GM23338 (cell line): ENCODE data around the gene RPEL1. TPM values are rescaled to one million over a fixed set of nuclear protein-coding genes. Genes with fewer than 3 reads are reported as not detected.

Source experiments
- ATAC-seq: fragments of 200-7000 bp; cut with Tn5 transposase; 3 replicates; pipeline ENCODE4 v1.9.1; 2020
- DNase-seq: peaks from one replicate; pipeline ENCODE4 v3.0.0-alpha.2; 2015; ENCODE audit warnings: low spot score
- H2AFZ ChIP-seq: fragments of 200-600 bp; sonication (generic); 2 replicates; pipeline ENCODE4 v1.8.0; 2016; ENCODE audit warnings: antibody characterized with exemption, mild to moderate bottlenecking, moderate library complexity
- H3F3A ChIP-seq: fragments of 200-600 bp; sonication (generic); replicated peaks from 2 replicates; pipeline ENCODE4 v1.8.0; 2017; ENCODE audit warnings: antibody characterized with exemption, mixed run types, low read depth
- H3K27ac ChIP-seq: fragments of 200-600 bp; sonication (generic); 2 replicates; pipeline ENCODE4 v1.6.1; 2016; ENCODE audit warnings: low read depth
- H3K27me3 ChIP-seq: fragments of 200-600 bp; sonication (generic); 2 replicates; pipeline ENCODE4 v1.8.0; 2016; ENCODE audit warnings: mild to moderate bottlenecking, mixed run types, moderate library complexity; ENCODE audit not compliant: insufficient read depth
- H3K36me3 ChIP-seq: fragments of 200-600 bp; sonication (generic); 2 replicates; pipeline ENCODE4 v1.8.0; 2016; ENCODE audit warnings: mild to moderate bottlenecking; ENCODE audit not compliant: insufficient read depth
- H3K4me1 ChIP-seq: fragments of 200-600 bp; sonication (generic); 2 replicates; pipeline ENCODE4 v1.8.0; 2016; ENCODE audit warnings: mild to moderate bottlenecking, moderate library complexity; ENCODE audit not compliant: insufficient read depth
- H3K4me2 ChIP-seq: fragments of 200-600 bp; sonication (generic); 2 replicates; pipeline ENCODE4 v1.7.1; 2017; ENCODE audit warnings: mixed run types
- H3K4me3 ChIP-seq: fragments of 200-600 bp; sonication (generic); 2 replicates; pipeline ENCODE4 v1.6.1; 2016; ENCODE audit warnings: mixed run types
- H3K79me2 ChIP-seq: fragments of 200-600 bp; sonication (generic); replicated peaks from 2 replicates; pipeline ENCODE4 v1.8.0; 2017; ENCODE audit warnings: mild to moderate bottlenecking; ENCODE audit not compliant: insufficient read depth
- H3K9me2 ChIP-seq: fragments of 200-600 bp; sonication (generic); 2 replicates; pipeline ENCODE4 v1.8.0; 2017; ENCODE audit not compliant: insufficient read depth
- H4K20me1 ChIP-seq: fragments of 200-600 bp; sonication (generic); replicated peaks from 2 replicates; pipeline ENCODE4 v1.8.0; 2017; ENCODE audit warnings: mild to moderate bottlenecking; ENCODE audit not compliant: insufficient read depth
- H3K27ac Mint-ChIP-seq: 2 replicates; pipeline ENCODE4 v1.8.0; 2020; ENCODE audit warnings: inconsistent platforms, mild to moderate bottlenecking, moderate library complexity, mixed read lengths
- H3K27me3 Mint-ChIP-seq: 3 replicates; pipeline ENCODE4 v1.8.0; 2022; ENCODE audit warnings: low read depth, mild to moderate bottlenecking, moderate library complexity, mixed read lengths, inconsistent platforms; ENCODE audit not compliant: insufficient read depth, poor library complexity
- H3K36me3 Mint-ChIP-seq: 3 replicates; pipeline ENCODE4 v1.8.0; 2021; ENCODE audit warnings: low read depth, mild to moderate bottlenecking, inconsistent platforms, moderate library complexity, mixed read lengths
- H3K4me1 Mint-ChIP-seq: 3 replicates; pipeline ENCODE4 v1.8.0; 2020; ENCODE audit warnings: mild to moderate bottlenecking, inconsistent platforms, mixed read lengths
- H3K4me3 Mint-ChIP-seq: 3 replicates; pipeline ENCODE4 v1.8.0; 2021; ENCODE audit warnings: moderate library complexity, mild to moderate bottlenecking, inconsistent platforms, mixed read lengths
- H3K9me3 Mint-ChIP-seq: 3 replicates; pipeline ENCODE4 v1.8.0; 2020; ENCODE audit warnings: moderate library complexity, mild to moderate bottlenecking, inconsistent platforms, mixed read lengths
- CREB1 ChIP-seq: fragments of 250-450 bp; sonication (Bioruptor Pico); IDR thresholded peaks from 2 replicates; pipeline ENCODE4 v1.5.0; 2020; ENCODE audit warnings: low read depth, mild to moderate bottlenecking, moderate library complexity
- CTCF ChIP-seq, 2 experiments: fragments of 200-600 bp in 1 of 2; sonication (generic) in 1 of 2; conservative IDR thresholded peaks; 2 replicates each; pipeline versions ENCODE4 v1.5.1 to v1.6.1; 2016 to 2017; ENCODE audit warnings: antibody characterized with exemption in 2 of 2, low read depth in 2 of 2, mild to moderate bottlenecking in 2 of 2, moderate library complexity in 1 of 2
- EZH2 ChIP-seq: fragments of 200-600 bp; sonication (generic); IDR thresholded peaks from one replicate; pipeline ENCODE4 v1.8.0; 2017; ENCODE audit warnings: antibody characterized with exemption, mild to moderate bottlenecking, low read depth; ENCODE audit not compliant: unreplicated experiment
- EZH2phosphoT487 ChIP-seq: fragments of 200-600 bp; sonication (generic); IDR thresholded peaks from one replicate; pipeline ENCODE4 v1.8.1; 2018; ENCODE audit warnings: antibody characterized with exemption; ENCODE audit not compliant: unreplicated experiment
- JUNB ChIP-seq: IDR thresholded peaks from one replicate; pipeline ENCODE4 v1.6.1; 2016; ENCODE audit warnings: antibody characterized with exemption; ENCODE audit not compliant: unreplicated experiment
- NANOG ChIP-seq: IDR thresholded peaks from 2 replicates; pipeline ENCODE4 v1.6.1; 2016; ENCODE audit warnings: antibody characterized with exemption, borderline replicate concordance
- POLR2AphosphoS5 ChIP-seq: IDR thresholded peaks from 2 replicates; pipeline ENCODE4 v1.6.1; 2016; ENCODE audit warnings: antibody characterized with exemption, low read depth
- STAT1 ChIP-seq: IDR thresholded peaks from one replicate; pipeline ENCODE4 v1.6.1; 2016; ENCODE audit warnings: antibody characterized with exemption; ENCODE audit not compliant: unreplicated experiment
- ZNF114 ChIP-seq: fragments of 250-450 bp; sonication (Bioruptor Pico); IDR thresholded peaks from 2 replicates; pipeline ENCODE4 v1.5.0; 2020; ENCODE audit warnings: mild to moderate bottlenecking, moderate library complexity
- ZNF331 ChIP-seq: fragments of 250-450 bp; sonication (Bioruptor Pico); IDR thresholded peaks from 2 replicates; pipeline ENCODE4 v1.5.0; 2020; ENCODE audit warnings: low read depth, mild to moderate bottlenecking, moderate library complexity
- ZNF462 ChIP-seq: fragments of 250-450 bp; sonication (Bioruptor Pico); IDR thresholded peaks from 2 replicates; pipeline ENCODE4 v1.5.0; 2020; ENCODE audit warnings: mild to moderate bottlenecking, moderate library complexity
- polyA plus RNA-seq: library from polyadenylated mRNA; unstranded; fragments of >200 nt; fragmentation: Nextera tagmentation; extraction: Ambion mirVana; gene quantifications from 2 replicates; pipeline ENCODE4 v1.2.1, GENCODE V29; 2016
- total RNA-seq: library from RNA; depleted of rRNA; stranded (reverse); fragments of >200 nt; shearing (Covaris generic); gene quantifications from 2 replicates; pipeline ENCODE4 v1.2.3, GENCODE V29; 2014
- TF ChIP-seq, protein P1 (sequence below): IDR thresholded peaks from 2 replicates; pipeline ENCODE4 v1.6.1; 2016; ENCODE audit warnings: antibody characterized with exemption
- TF ChIP-seq, protein P2 (sequence below): IDR thresholded peaks from one replicate; pipeline ENCODE4 v1.6.1; 2018; ENCODE audit warnings: antibody characterized with exemption; ENCODE audit not compliant: unreplicated experiment

The RPEL1 gene
- total and polyA plus RNA-seq, 2 experiments from 2014 or later = not detected

- Histone ChIP-seq H3K36me3 (no peaks in the 10 kb centered on the region), H3K4me2 (peak overlapping the region; percentile 0; the same call in 1 of the 2 replicates), H4K20me1 (no peaks in the 10 kb centered on the region), H3K9me2 (no peaks in the 10 kb centered on the region), H3K27ac (peak overlapping the region; percentile 89), H3K27me3 (no peaks in the 10 kb centered on the region), H3K4me1 (peaks cover 6% of the 10 kb centered on the region), H2AFZ (no peak overlapping the region), H3K79me2 (no peaks in the 10 kb centered on the region), H3F3A (peaks cover 5% of the 10 kb centered on the region; the same call in 1 of the 2 replicates), H3K4me3 (no peak overlapping the region)
- H3K27ac Mint-ChIP-seq = peak overlapping the region; percentile 75
- no peaks in the 10 kb centered on the region; the same call in 2 of the 3 replicates for H3K9me3 Mint-ChIP-seq
- no peaks in the 10 kb centered on the region for H3K36me3 Mint-ChIP-seq
- DNase-seq = peak; percentile 73
- ATAC-seq = peak; percentile 17; the same call in 1 of the 3 replicates
- no peak overlapping the region; the same call in 2 of the 3 replicates for H3K4me3 Mint-ChIP-seq
- H3K4me1 Mint-ChIP-seq = peaks cover 20% of the 10 kb centered on the region
- no peak for TF ChIP-seq STAT1
- TF ChIP-seq EZH2 = no peak
- TF ChIP-seq ZNF331 (CRISPR knock-in tag) = no peak
- no peak for TF ChIP-seq JUNB
- TF ChIP-seq NANOG = no peak
- TF ChIP-seq, protein P1, sequence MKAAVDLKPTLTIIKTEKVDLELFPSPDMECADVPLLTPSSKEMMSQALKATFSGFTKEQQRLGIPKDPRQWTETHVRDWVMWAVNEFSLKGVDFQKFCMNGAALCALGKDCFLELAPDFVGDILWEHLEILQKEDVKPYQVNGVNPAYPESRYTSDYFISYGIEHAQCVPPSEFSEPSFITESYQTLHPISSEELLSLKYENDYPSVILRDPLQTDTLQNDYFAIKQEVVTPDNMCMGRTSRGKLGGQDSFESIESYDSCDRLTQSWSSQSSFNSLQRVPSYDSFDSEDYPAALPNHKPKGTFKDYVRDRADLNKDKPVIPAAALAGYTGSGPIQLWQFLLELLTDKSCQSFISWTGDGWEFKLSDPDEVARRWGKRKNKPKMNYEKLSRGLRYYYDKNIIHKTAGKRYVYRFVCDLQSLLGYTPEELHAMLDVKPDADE = no peak
- TF ChIP-seq POLR2AphosphoS5 = no peak
- TF ChIP-seq, protein P2, sequence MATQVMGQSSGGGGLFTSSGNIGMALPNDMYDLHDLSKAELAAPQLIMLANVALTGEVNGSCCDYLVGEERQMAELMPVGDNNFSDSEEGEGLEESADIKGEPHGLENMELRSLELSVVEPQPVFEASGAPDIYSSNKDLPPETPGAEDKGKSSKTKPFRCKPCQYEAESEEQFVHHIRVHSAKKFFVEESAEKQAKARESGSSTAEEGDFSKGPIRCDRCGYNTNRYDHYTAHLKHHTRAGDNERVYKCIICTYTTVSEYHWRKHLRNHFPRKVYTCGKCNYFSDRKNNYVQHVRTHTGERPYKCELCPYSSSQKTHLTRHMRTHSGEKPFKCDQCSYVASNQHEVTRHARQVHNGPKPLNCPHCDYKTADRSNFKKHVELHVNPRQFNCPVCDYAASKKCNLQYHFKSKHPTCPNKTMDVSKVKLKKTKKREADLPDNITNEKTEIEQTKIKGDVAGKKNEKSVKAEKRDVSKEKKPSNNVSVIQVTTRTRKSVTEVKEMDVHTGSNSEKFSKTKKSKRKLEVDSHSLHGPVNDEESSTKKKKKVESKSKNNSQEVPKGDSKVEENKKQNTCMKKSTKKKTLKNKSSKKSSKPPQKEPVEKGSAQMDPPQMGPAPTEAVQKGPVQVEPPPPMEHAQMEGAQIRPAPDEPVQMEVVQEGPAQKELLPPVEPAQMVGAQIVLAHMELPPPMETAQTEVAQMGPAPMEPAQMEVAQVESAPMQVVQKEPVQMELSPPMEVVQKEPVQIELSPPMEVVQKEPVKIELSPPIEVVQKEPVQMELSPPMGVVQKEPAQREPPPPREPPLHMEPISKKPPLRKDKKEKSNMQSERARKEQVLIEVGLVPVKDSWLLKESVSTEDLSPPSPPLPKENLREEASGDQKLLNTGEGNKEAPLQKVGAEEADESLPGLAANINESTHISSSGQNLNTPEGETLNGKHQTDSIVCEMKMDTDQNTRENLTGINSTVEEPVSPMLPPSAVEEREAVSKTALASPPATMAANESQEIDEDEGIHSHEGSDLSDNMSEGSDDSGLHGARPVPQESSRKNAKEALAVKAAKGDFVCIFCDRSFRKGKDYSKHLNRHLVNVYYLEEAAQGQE = no peak
- TF ChIP-seq CREB1 (CRISPR knock-in tag) = no peak
- TF ChIP-seq ZNF114 (CRISPR knock-in tag) = no peak
- TF ChIP-seq CTCF (conservative IDR thresholded peaks at IDR 0.05; ENCODE audit: low read depth in 2 of 2) = no peak
- no peak for TF ChIP-seq EZH2phosphoT487
- no peak for TF ChIP-seq ZNF462 (CRISPR knock-in tag)
- H3K27me3 Mint-ChIP-seq = peaks cover 9% of the 10 kb centered on the region
Observed at GRCh38 chr10:103232131-103232673, 13.5 kb upstream of the RPEL1 start.
